ENCODE data around the gene GABRG3. TPM values are rescaled to one million over a fixed set of nuclear protein-coding genes. Genes with fewer than 3 reads are reported as not detected.

GABRG3 gene
- total and polyA plus RNA-seq, 9 of the 15 experiments (the other 6 are each of a cell fraction or from before 2014, with no cell fraction given), result 4.0 to 15.1 (median 11.2) TPM

DNA sequence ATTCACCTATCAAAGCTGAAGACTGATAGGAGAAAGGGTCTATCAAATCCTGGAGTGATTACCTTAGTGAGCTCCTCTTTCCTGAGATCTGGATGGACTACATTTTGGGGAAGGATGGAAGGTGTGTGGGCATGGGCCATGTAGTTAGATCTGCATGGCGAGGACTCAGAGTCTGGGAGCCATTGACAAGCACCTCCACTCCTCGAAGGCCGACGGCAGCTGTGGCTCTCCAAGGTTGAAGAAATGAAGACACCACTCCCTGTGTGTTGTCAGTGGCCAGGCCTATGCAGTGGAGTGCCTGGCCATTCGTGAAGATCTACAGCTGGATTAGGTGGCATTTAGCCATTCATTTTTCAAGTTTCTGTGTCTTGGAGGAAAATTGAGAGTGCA lies 509.2 kb downstream of the GABRG3 start (continued):
- TF ChIP-seq, protein P1, sequence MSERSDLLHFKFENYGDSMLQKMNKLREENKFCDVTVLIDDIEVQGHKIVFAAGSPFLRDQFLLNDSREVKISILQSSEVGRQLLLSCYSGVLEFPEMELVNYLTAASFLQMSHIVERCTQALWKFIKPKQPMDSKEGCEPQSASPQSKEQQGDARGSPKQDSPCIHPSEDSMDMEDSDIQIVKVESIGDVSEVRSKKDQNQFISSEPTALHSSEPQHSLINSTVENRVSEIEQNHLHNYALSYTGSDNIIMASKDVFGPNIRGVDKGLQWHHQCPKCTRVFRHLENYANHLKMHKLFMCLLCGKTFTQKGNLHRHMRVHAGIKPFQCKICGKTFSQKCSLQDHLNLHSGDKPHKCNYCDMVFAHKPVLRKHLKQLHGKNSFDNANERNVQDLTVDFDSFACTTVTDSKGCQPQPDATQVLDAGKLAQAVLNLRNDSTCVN (CRISPR knock-in tag; IDR thresholded peaks at IDR 0.05), result no peak
- TF ChIP-seq, protein P2, sequence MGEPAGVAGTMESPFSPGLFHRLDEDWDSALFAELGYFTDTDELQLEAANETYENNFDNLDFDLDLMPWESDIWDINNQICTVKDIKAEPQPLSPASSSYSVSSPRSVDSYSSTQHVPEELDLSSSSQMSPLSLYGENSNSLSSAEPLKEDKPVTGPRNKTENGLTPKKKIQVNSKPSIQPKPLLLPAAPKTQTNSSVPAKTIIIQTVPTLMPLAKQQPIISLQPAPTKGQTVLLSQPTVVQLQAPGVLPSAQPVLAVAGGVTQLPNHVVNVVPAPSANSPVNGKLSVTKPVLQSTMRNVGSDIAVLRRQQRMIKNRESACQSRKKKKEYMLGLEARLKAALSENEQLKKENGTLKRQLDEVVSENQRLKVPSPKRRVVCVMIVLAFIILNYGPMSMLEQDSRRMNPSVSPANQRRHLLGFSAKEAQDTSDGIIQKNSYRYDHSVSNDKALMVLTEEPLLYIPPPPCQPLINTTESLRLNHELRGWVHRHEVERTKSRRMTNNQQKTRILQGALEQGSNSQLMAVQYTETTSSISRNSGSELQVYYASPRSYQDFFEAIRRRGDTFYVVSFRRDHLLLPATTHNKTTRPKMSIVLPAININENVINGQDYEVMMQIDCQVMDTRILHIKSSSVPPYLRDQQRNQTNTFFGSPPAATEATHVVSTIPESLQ (CRISPR knock-in tag; IDR thresholded peaks at IDR 0.05), result no peak
- TF ChIP-seq, protein P3, sequence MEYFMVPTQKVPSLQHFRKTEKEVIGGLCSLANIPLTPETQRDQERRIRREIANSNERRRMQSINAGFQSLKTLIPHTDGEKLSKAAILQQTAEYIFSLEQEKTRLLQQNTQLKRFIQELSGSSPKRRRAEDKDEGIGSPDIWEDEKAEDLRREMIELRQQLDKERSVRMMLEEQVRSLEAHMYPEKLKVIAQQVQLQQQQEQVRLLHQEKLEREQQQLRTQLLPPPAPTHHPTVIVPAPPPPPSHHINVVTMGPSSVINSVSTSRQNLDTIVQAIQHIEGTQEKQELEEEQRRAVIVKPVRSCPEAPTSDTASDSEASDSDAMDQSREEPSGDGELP (CRISPR knock-in tag; IDR thresholded peaks at IDR 0.05; ENCODE audit: borderline replicate concordance), result no peak
- no peak for TF ChIP-seq MCM7 (IDR thresholded peaks at IDR 0.05)
- no peak for TF ChIP-seq ZNF57 (CRISPR knock-in tag; IDR thresholded peaks at IDR 0.05)
- TF ChIP-seq CBX8 (IDR thresholded peaks at IDR 0.05; ENCODE audit: borderline replicate concordance, extremely low read depth, low read depth, low read length, poor library complexity, severe bottlenecking), result no peak

DNA sequence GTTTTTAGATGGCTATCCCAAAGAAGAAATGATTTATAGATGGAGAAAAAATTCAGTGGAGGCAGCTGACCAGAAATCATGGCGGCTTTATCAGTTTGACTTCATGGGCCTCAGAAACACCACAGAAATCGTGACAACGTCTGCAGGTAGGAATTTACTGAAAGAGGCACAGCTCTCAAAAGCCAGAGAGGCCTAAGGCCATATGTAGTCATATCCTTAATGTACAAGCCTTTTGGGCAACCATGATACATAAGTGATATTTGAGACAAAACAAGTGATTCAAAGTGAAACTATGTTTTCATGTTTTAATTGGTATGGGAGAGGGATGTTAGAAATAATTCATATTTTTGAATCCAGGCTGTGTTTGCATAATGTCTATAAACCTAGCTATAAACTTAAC lies 509.7 kb downstream of the GABRG3 start:
- CTCF ChIA-PET (ENCODE audit: low intra/inter-chr PET ratio), result no interaction called here
- Histone ChIP-seq H3K79me2 (ENCODE audit: control insufficient read depth, insufficient read depth, low read length) (no peaks in the 10 kb centered on the region), H3K9me3 (replicated peaks; ENCODE audit: control insufficient read depth, insufficient read depth, low read depth, low read length) (no peaks in the 10 kb centered on the region), H3K4me2 (ENCODE audit: insufficient read depth, low read length) (no peak overlapping the region), H3K9me1 (ENCODE audit: control insufficient read depth, insufficient read depth, low read length) (no peaks in the 10 kb centered on the region), H3K4me1 (replicated peaks in 1 of 2; ENCODE audit: control insufficient read depth in 2 of 2, insufficient read depth in 2 of 2, low read length in 2 of 2) (no peaks in the 10 kb centered on the region), H3K36me3 (ENCODE audit: control insufficient read depth, insufficient read depth, low read length) (no peaks in the 10 kb centered on the region), H4K20me1 (replicated peaks; ENCODE audit: control insufficient read depth, insufficient read depth, low read length) (no peaks in the 10 kb centered on the region), H3K4me3 (no peak overlapping the region), H3K27me3 (ENCODE audit: control insufficient read depth in 2 of 2, insufficient read depth in 2 of 2, low read length in 2 of 2) (no peaks in the 10 kb centered on the region), H3K27ac (ENCODE audit: extremely low read depth, low read depth, low read length) (no peak overlapping the region), H3K9ac (ENCODE audit: insufficient read depth in 1 of 2, low read depth in 2 of 2, low read length in 2 of 2) (no peak overlapping the region), H2AFZ (ENCODE audit: low read depth, low read length) (no peak overlapping the region)
- POLR2A ChIA-PET, result interaction anchor here (1.1 kb wide), 1 partner anchor 12 kb away, joined by 3 read pairs; no protein-coding TSS in a partner anchor
- BruUV-seq (replicated peaks), result no TSS peak
- no peak for ATAC-seq
- no peak for FAIRE-seq
- 31% methylated on average over 3 of the region's 3 CpGs for WGBS (ENCODE audit: insufficient coverage, low coverage, missing lambda C conversion rate)
- in situ Hi-C loops (cut with MboI), result no loop called here
- intact Hi-C loops (cut with micrococcal nuclease), result no loop called here
- no peak for DNase-seq (ENCODE audit: extremely low read depth in 1 of 4, low spot score in 3 of 4)
- TF ChIP-seq HCFC1 (IDR thresholded peaks at IDR 0.05; ENCODE audit: low read depth, low read length) (no peak), EWSR1 (IDR thresholded peaks at IDR 0.05; ENCODE audit: borderline replicate concordance, low read depth, partially characterized antibody) (no peak)
- TF ChIP-seq, protein P4, sequence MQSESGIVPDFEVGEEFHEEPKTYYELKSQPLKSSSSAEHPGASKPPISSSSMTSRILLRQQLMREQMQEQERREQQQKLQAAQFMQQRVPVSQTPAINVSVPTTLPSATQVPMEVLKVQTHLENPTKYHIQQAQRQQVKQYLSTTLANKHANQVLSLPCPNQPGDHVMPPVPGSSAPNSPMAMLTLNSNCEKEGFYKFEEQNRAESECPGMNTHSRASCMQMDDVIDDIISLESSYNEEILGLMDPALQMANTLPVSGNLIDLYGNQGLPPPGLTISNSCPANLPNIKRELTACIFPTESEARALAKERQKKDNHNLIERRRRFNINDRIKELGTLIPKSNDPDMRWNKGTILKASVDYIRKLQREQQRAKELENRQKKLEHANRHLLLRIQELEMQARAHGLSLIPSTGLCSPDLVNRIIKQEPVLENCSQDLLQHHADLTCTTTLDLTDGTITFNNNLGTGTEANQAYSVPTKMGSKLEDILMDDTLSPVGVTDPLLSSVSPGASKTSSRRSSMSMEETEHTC (IDR thresholded peaks at IDR 0.05), result no peak
- TF ChIP-seq, protein P5, sequence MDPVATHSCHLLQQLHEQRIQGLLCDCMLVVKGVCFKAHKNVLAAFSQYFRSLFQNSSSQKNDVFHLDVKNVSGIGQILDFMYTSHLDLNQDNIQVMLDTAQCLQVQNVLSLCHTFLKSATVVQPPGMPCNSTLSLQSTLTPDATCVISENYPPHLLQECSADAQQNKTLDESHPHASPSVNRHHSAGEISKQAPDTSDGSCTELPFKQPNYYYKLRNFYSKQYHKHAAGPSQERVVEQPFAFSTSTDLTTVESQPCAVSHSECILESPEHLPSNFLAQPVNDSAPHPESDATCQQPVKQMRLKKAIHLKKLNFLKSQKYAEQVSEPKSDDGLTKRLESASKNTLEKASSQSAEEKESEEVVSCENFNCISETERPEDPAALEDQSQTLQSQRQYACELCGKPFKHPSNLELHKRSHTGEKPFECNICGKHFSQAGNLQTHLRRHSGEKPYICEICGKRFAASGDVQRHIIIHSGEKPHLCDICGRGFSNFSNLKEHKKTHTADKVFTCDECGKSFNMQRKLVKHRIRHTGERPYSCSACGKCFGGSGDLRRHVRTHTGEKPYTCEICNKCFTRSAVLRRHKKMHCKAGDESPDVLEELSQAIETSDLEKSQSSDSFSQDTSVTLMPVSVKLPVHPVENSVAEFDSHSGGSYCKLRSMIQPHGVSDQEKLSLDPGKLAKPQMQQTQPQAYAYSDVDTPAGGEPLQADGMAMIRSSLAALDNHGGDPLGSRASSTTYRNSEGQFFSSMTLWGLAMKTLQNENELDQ (CRISPR knock-in tag; IDR thresholded peaks at IDR 0.05; ENCODE audit: borderline replicate concordance), result no peak

Measured in K562 (cell line).